ENCODE data around the gene TTC9B.

TTC9B gene

DNA sequence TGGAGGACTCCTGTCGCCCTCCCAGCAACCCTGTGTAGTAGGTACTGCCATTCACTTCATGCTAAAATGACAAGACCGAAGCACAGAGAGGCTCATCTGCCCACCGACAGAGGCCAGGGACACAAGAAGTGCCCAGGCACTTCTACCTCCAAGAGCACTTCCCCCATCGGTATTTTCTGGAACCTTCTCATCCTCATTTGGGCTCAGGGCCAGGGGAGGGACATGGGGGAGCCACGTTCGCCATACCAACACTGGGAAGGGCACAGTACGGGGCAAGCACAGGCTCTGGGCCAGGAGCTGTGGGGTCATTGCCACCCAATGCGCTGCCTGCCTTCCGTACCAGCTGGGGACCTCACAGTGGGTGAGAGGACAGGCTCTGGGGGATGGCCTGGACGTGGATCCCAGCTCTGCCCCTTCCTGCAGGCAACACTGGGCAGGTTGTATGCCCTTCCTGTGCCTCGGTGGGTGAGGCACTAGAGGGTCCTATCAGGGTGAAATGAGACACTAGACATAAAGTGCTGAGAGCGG lies 29.6 kb upstream of the TTC9B start:
- no peak for DNase-seq

DNA sequence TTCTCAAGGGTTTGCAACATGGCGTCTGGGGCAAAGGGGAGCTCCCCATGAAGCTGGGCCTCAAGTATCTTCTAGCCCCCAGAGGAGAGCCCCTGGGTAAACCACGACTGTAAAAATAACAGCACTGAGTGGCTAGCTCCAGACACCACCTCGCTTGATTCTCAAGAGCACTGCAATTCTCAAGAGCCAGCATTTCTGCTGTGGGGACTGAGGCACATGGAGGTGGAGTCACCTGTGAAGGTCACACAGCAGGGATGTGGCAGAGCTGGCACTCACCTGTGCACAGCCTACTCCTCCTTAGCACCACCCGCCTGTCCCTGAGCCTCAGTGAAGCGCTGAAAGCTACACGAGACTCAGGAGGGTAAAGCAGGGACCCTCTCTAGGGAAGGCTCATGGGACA lies 29.0 kb upstream of the TTC9B start:
- DNase-seq, result no peak

DNA sequence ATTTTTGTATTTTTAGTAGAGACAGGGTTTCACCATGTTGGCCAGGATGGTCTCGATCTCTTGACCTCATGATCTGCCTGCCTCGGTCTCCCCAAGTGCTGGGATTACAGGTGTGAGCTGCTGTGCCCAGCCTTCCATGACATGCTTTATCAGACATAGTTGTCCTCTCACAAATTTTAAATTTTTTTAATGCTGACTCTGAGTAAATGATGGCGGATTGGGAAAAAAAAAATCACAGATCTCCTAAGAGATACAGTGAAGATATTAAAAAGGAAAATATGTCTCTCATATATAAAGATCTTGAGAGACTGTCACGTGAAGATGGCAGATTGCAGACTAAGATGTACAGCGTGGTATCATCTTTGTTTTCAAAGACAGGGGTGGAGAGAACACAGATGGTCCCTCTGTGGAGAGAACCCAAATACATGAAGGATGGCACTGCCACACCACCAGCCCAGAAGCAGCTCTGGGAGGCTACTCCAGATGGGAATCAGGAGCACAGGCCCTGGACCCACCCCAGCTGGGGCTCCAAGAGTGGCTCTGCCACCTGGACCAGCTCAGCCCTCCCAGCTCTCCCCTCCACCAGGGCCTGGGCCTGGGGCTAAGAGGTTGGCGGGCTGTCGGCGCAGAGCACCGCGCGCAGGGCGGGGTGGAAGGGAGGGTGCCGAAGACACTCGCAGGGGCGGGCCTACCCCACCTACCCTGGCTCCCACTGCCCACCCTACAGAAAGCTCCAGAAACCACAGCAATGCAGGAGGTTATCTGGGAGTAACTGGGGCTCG lies 28.3 kb upstream of the TTC9B start:
- no peak for DNase-seq

DNA sequence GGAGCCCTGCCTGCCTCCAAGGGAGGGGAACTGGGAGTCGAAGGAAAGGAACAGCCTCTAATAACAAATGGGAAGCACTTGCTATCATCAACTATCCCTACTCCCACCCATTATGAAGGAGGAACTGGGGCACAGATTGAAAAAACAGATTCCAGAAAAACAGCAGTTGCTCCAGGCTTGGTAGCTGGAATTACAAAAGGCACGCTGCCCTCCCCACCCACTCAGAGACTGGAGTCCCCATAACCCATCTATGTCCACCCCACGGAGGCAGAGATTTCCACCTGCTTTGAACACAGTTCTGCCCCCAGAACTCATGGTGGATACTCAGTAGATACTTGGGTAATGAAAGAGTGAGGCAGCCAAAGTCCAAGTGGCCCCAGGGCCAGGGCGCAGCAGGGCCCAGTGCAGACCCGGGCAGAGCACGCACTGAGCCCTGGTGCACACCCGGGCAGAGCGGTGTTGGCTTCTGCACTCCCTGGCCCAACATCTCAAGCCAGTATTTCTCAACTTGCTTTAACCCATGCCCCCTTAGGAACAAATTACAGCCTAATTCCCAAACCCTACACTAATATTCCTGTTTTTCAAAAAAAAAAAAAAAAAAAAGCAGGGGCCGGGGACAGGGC lies 27.4 kb upstream of the TTC9B start:
- no peak for DNase-seq

DNA sequence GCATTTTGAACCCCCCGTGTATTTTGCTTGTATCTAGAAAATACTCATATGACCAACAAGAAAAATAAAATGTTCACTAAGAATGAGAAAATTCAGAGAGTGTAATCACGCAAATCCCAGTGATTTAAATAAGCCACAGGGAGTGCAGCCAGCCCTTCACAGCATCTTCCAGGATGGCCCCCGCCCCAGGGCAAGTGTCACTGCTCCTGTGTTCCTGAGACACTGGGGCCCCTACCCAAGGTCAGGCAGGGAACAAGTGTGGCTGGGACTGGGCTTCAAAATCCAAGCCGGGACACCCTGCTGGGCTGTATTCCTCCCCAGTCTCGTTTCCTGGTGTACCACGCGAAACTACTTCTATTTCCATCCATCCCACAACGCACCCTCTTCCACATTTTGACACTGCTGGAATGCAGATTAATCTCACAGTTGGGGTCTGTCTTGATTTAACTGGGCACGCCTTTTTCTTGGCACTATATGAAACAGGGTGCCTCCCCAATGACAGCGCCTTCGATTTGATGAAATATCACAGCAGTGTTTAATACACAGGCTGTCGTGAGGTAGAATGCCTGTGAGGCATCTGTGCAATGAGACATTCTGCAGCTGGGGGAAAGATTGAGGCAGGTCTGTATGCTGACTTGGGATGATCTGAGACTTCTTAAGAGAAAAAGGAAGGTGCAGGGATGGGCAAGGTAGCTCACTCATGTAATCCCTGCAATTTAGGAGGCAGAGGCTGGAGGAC lies 26.6 kb upstream of the TTC9B start:
- DNase-seq, result no peak

DNA sequence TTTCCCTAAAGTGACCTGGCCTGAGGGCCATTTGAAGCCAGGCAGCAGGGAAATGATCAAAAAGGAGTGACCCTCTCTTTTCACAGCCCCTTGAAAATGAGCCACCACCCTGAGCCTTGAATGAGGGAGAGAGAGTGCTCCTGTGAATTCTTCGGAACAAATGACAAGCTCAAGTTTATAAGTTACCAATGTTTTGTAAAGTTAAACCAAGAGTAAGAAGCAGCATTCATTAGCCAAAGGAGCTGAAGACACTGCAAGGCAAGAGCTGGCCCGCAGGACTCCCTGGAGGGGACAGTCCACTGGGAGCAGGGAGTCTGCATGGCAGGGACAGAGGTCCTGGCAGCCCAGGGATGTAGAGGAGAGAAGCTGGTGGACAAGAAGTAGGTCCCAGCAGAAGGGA lies 25.0 kb upstream of the TTC9B start:
- DNase-seq, result no peak

DNA sequence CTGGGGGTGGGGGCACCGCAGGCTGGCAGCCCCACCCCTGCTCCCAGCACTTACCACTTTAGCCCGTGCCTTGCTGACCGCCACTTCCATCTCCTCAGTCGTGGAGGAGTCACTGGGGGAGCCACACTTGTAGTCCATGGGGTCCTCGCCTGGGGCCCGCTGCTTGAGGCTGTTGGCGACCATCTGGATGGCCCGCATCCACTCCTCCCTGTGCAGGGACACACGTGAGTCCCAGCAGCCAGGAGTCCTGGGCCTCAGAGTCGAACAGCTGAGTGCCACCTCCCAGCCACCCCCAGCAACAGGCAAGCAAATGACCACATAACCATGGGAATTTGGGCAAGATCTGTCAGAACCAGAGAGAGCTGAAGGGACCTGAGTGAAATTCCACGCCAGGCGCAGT lies 24.3 kb upstream of the TTC9B start:
- no peak for DNase-seq

DNA sequence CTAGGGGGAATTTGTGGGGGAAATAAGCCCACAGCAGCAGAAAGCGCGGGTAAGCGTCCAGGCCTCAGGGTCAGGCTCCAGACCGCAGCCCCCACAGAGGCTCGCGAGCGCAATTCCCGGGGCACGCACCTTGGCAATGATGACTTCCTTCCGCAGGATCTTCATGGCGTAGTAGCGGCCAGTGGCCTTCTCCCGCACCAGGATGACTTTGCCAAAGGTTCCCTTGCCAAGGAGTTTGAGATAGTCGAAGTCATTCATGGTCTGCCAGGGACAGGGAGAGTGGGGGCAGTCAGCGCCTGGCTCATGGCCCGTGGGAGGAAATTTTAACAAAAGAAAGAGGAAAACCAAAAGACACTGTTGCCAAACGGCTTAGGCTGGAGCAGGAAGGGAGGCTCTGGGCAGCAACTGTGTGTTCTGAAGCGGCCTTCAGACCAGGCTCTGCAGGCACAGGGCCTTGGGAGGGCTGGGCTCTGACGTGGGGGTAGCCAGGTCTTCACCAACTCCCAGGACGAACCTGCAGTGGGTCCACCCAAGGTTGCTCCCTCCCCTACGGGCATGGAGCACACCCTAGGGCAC lies 23.7 kb upstream of the TTC9B start:
- no peak for DNase-seq

DNA sequence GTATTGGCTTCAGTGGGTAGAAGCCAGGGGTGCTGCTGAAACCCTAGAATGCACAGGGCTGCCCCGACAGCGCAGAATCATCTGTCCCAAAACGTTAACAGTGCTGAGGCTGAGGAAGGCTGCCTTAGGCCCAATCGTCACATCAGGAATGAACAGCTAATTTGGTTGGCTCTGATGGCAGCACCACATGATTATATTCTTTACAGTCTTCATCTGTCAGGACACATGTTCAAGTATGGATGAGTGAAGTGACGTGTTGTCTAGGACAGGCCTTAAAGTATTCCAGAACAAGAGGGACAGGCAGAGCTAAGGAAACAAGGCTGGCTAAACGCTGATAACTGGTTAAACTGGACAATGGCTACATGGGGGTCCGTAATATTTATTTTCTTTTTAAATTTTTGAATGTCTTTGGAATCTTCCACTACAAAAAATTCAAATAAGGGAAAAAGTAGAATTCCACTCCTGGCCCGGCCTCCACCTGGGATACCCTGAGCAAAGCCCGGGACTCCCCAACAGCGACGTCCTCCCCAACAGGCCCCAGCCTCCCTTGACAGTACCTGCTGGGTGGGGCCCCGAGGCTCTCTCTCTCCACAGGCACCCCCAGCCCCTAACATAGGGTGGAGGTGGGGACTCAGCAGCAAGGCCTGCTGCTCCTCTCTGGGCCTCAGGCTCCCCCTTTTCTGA lies 23.1 kb upstream of the TTC9B start:
- no peak for DNase-seq

DNA sequence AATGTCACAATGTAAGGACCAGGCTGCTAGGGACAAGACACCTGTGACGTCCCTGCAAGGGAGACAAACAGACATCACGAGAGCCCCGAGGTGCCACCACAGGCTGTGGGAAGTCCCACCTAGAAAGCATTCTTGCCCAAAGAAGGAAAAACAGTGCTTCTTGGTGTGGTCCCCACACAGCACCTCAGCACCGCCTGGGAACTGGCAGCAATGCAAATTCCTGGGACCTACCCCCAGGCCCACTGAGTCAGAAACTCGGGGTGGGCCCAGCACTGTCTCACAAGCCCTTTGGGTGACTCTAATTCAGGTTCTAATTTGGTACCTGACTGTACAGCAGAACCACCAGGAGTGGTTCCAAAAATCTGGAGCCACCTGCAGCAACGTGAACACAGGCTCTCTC lies 22.1 kb upstream of the TTC9B start:
- DNase-seq, result no peak

DNA sequence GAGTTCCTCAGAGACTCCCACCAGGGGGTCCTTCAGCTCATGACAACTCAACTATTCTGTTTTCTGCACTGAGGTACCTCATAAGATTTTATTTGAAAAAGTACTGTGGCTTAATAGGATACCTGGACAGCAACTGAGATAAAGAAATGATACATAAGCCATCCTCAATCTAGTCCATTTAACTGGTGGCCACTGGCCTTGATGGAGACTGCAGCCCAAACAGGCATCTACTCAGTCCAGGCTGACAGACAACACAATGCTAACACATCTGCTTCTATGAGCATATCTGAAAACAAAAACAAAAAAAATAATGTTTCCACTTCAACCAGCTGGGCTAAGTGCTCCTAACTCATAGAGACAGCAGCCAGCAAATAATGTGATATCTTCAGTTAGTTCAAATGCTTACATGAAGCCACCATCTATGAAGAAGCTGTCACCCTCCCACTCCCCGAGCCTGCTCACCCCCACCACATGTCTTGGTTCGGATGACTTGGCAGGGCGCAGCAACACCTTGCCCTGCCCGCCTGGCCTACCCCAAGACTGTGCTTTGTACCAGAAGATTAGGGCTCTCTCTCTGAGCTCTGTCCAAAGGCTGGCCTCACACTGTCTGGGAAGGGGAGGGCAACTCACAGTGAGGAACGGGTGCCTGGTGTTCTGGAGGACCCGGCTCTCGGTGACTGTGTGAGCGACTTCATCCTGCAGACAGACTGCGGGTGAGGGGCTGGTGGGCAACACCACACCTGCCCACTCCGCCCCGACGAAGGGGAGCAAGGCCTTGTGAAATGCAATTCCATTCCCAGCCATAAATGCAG lies 21.4 kb upstream of the TTC9B start:
- no peak for DNase-seq

DNA sequence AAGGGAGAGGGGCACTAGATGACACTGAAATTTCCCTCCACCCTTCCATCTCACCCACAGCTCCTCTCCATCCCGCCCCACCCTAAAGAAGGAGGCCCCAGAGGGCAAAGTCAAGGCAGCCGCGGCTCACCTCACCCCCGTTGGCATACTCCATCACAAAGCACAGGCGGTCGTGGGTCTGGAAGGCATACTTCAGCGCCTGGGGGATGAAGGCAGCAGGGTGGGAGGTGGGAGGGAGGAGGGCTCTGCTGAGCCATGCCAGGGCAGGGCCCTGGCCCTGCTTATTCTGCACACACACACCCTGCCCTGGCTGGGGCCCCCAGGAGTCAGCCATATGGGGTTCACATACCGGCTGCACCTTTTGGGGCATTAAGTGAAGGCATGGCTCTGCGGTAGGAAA lies 20.6 kb upstream of the TTC9B start:
- no peak for DNase-seq

DNA sequence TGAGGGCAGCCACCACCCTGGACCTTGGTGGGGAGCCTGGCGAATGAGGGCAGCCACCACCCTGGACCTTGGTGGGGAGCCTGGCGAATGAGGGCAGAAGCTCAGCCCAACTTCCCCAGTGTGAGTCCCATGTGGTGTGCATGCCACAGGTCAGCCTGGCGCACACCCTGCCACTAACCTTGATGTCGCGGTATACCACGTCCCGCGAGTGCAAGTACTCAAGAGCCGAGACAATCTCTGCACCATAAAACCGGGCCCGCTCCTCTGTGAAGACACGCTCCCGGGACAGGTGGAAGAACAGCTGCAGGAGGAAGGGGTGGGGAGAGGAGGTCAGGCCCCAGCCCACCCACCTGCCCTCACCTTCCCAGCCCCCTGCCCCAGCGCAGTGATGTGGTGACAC lies 19.6 kb upstream of the TTC9B start:
- DNase-seq, result no peak

DNA sequence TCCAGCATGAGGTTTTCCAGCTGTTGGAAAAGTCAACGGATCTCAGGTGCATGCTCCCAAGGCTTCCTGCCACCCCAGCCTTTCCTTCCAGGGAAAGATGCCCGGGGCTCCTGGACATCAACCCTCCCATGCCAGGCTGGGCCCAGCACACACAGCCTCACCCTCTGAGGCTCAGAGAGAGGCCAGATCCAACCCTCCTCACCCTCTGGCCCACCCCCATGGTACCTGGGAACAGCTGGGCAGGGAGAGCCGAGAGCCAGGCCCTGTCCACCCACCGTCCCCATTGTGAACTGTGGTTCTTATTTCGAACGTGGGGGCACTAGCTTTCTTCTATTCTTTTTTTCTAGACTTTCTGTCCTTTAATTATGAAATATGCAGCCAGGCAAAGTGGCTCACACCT lies 18.2 kb upstream of the TTC9B start:
- DNase-seq, result no peak

DNA sequence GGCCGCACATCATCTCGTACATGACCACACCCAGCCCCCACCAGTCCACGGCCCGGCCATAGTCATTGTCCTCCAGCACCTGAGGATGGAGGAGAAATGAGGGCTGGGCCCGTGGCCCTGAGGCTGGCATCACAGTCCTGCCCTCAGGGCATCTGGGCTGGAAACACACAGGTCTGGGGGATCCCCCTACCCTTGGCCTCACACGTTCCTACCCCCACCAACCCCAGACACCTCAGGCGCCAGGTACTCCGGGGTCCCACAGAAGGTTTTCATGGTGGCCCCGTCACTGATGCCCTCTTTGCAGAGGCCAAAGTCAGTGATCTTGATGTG lies 17.8 kb upstream of the TTC9B start:
- no peak for DNase-seq

DNA sequence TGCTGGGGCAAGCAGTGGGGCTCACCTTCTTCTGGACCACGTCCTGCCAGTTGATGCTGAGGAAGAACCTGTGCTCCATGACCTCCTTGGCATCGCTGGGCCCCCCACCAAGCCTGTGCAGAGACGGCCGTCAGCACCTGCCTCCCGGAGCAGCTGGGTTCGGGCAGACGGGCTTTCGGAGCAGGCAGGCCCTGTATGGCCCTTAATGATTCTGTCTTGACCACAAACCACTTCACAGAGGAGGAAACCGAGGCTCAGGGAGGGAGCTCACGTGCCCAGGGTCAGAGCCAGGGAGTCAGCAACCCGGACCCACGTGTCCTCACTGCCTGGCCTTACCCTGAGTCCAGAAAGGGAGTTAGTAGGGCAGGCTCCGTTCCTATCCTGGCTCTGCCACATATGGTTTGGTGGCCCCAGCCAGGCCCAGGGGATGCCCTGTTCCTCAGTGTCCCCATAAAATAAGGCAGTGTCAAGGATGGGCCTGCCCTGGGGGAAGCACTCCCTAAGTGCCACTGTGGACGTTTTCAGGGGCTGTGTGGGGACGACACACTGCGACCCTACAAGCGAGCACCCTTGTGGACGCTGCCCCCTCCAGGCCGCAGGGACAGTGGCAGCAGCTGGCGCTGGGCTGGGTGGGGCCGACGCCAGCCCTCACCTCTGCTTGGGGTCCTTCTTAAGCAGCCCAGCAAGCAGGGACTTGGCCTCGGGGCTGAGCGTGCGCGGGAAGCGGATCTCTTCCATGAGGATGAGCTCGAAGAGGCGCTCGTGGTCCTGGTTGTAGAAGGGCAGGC lies 17.2 kb upstream of the TTC9B start:
- no peak for DNase-seq

DNA sequence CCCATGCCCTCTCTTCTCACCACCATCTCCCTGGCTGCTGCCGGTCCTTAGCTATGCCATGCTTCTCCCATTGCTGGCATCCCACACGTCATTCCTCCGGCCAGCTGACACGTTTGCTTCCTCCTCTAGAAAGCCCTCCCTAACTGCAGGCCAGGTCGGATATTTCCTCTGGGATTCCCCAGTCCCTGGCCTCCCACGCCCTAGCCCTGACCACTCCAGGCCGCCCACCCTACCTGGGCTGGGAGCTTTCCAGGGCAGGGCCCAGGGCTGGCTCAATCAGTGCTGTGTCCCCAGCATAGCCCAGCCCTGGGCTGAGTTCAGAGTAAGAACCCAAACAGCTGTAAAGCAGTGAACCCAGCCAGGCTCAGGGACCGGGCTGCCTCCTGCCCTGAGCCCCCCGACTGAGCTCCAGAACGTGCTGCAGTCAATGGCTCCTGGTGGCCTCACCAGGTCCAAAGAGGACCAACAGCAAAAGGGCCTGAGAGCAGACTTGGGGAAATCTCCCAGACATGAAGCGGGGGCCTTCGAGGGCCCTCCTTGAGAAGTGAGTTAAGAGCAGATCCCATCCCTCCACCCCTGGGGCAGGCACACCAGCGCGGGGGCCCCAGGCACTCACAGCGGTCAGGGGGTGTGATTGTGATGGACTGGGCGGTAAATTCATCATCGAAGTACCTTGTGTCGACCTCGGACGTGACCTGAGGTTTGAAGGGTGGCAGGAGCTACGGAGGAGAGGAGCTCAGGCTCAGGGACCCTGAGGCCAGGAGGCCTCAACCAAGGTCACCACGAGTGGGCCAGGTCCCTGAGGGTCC lies 16.4 kb upstream of the TTC9B start:
- no peak for DNase-seq

DNA sequence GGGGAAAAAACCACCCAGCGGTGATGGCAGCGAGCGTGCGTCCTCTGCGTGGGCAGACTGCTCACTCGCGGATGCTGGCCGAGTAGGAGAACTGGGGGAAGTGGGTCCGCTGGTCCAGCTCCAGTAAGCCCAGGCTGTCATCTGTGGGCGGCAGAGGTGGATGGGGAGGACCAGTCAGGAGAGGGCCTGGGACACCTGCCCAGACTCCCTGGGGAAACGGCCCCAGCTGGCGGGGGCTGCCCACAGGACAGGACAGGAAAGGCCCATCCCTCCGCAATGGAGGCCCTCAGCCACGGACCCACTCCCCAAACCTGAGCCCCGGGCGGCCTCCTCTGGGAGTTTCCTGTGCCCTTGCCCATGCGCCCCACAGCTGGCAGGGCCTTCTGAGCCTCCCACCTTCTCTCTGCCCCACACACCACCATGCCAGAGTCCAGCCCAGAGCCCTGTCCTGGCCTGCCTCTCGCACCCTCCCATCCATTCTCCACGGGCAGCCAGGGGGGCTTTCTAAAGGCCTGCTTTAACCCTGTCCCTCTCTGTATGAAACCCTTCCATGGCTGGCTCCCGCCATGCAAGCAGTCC lies 15.7 kb upstream of the TTC9B start:
- DNase-seq, result no peak

DNA sequence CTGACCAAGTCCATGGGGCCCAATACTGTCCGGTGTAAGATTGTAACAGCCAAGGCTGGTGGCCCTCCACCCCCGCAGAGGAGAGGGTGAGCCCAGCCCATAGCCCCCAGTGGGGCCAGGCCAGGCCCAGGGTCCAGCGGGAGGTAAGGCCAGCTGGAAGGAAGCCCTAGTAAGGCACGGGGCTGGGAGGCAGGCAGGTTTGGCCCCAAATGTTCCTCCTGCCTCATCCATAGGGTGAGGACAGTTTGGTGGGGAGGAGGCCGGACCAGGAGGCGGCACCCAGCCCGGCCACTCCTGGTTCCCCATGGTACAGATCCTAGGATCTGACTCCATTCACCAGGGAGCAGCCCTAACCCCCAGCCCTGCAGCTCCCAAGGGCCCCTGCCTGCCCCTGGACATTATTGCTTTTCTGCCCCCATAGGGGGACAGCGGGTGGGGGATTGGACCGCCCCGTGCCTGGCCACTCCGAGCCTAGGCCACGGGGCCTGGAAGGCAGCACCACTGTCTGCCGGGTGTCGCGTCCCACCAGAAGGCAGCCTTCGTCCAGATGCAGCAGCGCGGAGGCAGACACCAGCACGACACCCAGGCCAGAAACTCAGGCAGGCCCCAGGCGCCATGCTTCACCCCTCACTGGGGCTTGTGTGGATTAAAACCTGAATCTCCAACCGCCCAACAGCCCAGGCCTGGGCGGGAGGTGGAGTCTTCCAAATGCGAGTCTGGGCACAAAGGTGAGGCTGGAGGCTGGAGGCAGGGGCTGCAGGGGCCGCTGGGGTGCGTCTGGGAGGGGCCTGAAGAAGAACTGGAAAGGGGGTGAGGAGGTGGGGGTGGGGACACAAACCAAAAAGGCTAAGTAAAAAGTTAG lies 15.0 kb upstream of the TTC9B start:
- DNase-seq, result no peak

Measured in cortex of kidney (tissue), 1 donor.